Skin of body (tissue), 2 donors: ENCODE data around the gene ECE1. TPM values are rescaled to one million over a fixed set of nuclear protein-coding genes. Genes with fewer than 3 reads are reported as not detected.
A peak's percentile ranks its signal among the peaks of the same experiment; 100 is the strongest.
"Not testable (repeated sequence)": the region's sequence is repeated elsewhere in the genome, so short reads cannot be mapped to it uniquely, and the experiment has no call there.

Experiments
- DNase-seq: peaks from one replicate; lab custom pipeline; 2025; lab: John Stamatoyannopoulos, UW
- total RNA-seq: library from RNA; depleted of rRNA; stranded (reverse); fragments of >200 nt; gene quantifications from one replicate; pipeline ENCODE4 v1.2.3, GENCODE V29; 2014

Gene ECE1
- total RNA-seq, 1 donor from 2014 or later = 33.1 TPM

DNA sequence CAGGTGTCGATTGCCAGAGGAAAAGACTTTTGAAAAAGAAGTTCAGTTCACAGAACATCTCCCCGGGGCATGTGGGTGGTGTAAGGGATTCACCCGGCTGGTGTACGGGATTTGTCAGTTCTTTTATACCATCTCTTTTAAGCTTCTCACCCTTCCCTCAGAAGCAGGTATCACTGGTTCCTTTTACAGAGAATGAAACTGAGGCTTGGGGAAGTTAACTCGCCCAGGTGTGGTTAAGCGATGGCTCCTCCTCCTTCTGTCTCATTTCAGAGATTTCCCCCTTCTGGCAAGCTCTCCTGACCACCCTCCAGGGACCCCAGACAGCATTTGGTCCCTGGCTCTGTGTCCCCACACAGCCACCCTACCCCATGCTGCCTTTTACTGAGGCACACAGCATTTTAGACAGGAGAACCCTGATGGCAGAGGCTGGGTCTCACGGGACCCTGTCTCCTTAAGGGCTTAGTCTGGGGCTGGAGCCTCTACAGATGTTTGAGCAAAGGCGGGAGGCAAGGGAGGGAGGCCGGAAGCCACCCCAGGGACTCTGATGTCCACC lies 2.8 kb upstream of the ECE1 start:
- DNase-seq = no peak

DNA sequence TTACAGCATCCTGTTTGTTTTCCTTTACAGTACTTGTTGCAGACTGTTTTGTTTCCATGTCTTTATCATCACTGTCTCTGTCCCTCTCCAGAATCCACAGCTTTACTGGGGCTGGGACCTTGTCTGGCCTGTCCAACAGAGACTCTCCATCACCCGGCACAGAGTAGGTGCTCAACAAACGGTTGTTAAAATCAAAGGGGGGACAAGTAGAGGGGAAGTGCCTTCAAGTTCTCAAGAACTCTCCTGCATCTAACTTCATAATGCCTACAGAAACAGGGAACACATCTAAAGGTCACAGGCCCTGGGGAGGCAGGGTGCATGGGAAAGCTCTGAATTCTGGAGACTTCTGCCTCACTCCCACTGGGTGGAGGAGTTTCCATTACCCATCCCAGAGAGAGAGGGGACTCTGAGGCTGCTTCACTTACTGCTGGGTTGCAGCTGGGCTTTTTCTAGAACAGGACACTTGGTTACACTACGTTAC lies 2.3 kb upstream of the ECE1 start:
- no peak for DNase-seq

DNA sequence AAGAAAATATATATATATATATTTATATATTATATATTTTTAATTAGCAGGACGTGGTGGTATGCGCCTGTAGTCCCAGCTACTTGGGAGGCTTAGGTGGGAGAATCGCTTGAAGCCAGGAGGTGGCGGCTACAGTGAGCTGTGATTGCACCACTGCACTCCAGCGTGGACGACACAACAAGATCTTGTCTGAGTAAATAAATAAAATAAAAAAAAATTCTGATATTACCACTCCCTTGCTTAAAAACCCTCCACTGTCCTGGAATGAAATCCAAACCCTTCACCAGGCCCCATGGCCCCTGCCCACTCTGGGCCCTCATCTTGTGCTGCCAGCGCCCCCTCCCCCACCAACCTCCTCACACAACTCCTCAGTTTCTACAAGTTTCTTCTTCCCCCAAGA lies 1.7 kb upstream of the ECE1 start:
- DNase-seq = no peak

DNA sequence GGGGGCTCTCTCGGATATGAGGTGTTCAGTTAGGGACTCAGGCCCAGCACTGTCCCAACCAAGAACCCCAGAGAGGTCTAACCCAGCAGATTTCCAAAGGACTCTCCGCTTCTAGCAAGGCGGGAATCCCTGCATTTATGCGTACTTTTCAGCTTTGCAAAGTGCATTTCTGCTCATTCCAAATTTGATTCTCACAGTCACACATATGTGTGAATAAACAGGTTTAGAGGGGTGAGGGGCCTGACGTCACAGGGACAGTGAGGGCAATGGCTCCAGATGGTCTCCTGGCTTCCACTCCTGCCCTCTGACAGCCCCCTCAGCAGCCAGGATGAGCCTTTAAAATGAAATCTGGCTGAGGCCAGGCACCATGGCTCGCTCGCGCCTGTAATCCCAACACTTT lies 921 bp upstream of the ECE1 start:
- DNase-seq = no peak

DNA sequence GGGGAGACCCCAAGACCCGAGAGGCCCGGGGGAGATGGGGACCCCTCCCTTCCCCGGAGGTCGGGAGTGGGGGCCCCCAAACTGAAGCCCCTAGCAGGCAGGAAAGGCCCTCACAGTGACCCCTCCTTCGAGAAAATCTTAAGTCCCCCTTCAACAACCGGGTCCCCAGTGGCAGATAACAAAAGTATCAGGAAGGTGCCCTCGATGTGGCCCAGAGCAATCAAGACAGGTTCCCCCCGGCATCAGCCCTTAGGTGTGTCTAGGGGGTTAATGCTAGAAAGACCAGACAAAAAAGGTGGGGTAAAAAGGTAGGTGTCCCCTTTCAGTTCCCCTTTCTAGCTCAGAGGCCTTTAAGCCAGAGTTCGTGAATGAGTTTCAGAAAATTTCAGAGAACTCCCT lies 282 bp upstream of the ECE1 start:
- no peak for DNase-seq

DNA sequence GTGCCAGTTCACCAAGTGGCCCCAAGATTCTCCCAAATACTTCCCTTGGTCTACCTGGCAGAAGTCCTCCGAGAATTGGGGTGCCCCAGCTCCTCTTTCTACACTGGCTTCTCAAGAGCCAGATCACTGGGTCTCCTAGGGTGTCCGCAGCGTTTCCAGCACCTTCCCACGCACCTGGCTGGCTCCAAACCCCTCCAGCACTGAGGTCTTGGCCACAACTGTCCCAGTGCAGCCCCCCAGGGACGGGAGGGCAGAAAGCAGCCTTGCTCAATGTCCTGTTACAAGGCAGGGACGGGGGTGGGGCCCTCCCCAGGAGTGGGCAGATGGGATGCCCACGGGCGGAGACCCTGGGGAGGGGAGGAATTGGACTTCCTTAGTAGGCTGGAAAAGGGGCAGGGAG lies 1.1 kb downstream of the ECE1 start:
- no peak for DNase-seq

DNA sequence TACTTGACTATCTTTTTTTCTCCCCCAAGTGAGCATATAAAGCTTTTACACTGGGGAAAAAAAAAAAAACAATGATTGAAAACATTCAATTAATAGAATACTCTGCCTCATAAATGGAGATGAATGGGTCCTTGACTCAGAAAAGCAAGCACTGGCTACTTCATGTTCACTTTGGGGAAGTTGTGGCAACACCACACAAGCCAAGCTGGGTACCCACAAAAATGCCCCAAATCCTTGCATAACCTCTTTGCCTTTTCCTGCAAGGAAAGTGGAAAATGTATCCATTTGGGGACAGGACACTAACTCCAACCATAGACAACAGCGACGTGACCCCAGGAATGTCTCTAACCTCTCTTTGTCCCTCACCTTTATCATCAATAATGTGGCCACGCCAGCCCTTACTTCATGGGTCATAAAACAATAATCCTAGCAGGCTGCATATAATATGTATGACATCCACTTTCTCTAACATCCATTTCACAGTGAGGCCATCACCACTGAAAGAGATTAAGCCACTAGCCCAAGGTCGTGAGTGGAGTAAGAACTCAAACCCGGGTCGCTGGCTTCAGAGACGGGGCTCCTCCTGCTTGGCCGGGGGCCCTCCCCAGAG lies 2.3 kb downstream of the ECE1 start:
- no peak for DNase-seq

DNA sequence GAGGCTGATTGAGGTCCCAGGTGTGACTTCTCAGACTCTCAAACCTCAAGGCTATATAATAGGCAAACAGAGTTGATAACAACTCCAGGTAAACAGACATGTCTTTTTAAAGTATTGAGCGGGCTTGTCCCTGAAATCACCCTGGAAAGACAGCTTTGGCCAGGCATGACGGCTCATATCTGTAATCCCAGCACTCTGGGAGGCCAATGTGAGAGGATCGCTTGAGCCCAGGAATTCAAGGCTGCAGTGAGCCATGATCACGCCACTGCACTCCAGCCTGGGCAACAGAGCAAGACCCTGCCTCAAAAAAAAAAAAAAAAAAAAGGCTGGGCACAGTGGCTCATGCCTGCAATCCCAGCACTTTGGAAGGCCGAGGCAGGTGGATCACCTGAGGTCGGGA lies 4.9 kb downstream of the ECE1 start:
- DNase-seq = not testable (repeated sequence)

DNA sequence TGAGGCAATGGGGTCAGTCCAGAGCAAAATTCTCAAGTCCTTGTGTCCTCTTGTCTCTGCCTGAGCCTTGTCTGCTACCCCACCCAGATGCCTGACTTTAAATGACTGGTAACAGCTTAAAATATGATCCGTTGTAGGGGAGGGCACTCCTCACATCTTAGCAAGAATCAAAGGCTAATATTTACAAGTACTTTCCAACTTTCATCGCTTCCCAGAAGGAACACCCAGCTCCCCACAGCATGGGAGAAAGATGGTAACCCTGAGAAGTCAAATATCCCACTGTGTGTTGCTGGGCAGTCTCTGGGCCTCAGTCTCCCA lies 5.2 kb downstream of the ECE1 start:
- no peak for DNase-seq

DNA sequence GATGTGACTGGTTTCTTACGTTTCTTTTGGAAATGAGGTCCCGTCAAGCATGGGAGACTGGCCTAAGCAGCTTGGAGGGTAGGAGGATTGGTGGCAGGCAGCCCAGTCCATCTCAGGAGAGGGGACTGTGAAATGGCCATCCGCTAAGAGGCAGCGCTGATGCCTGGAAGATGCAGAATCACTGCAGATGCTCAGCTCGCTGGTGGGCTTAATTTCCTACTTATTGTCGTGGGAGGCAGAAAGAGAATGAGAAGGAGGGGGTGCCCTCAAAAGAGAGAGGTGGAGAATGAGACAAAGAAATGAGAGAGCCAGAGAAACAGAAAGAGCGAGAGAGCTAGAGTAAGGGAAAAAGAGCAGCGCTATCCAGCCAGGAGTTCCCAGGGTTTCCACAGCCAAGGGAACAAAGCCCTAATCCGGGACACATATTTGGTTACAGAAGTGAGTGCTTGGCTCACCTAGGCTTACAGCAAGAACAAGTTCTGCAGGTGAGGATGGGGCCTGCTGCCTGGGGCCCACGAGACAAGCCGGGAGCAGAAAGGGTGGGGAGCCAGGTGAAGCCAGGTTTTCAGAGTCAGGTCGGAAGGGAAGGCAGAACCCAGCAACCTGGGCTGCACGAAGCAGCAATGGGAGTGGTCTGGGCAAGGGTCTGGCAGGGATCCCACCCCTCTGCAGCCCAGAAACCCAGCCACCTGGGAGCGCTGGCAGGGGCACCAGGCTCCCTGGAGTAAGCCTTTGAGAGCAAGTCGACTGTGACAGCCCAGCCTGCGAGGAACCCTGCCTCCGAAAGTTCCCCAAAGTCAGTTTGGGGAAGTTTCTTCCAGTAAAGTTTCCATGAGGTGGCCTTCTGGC lies 5.8 kb downstream of the ECE1 start:
- no peak for DNase-seq

DNA sequence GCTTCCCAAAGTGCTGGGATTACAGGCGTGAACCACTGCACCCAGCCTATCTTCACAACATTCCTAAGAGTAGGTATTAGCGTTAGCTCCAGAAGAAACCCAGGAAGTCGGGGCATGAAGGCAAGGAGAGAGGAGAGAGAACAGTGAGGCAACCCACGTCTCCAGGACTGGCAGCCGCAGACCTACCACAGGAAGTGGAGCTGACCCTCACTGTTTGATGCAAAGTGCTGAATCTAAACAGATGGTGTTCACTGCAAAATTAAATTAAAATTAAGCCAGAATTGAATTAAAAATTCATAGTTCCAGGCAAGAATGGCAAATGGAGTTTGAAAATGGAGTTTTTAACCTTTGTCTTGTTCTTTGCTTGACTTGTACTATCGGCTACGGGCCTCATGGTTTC lies 6.7 kb downstream of the ECE1 start:
- DNase-seq = no peak

DNA sequence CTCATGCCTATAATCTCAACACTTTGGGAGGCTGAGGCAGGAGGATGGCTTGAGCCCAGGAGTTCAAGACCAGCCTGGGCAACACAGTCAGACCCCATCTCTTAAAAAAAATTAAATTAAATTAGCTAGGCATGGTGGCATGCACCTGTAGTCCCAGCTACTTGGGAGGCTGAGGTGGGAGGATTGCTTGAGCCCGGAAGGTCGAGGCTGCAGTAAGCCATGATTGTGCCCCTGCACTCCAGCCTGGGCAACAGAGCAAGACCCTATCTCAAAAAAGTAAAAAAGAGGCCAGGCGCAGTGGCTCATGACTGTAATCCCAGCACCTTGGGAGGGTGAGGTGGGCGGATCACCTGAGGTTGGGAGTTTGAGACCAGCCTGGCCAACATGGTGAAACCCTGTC lies 8.2 kb downstream of the ECE1 start:
- DNase-seq = not testable (repeated sequence)

DNA sequence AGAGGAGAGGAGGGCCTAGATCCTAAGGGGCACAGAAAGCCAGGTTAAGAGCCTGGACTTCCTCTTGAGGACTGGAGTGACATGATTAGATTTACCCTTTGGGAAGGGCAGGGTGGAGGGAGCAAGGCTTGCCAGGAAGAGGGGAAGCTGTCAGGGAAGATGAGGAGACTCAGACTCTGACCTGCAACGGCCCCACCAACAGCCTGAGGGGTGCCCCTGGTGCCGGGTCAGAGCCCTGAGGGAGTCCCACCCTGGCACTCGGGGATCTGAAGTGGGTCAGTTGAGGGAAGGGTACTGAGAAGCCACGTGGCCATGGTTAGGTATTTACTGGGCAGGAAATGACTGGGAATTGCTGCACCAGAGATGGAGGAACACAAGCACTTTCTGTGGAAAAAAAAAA lies 9.8 kb downstream of the ECE1 start:
- DNase-seq = no peak

DNA sequence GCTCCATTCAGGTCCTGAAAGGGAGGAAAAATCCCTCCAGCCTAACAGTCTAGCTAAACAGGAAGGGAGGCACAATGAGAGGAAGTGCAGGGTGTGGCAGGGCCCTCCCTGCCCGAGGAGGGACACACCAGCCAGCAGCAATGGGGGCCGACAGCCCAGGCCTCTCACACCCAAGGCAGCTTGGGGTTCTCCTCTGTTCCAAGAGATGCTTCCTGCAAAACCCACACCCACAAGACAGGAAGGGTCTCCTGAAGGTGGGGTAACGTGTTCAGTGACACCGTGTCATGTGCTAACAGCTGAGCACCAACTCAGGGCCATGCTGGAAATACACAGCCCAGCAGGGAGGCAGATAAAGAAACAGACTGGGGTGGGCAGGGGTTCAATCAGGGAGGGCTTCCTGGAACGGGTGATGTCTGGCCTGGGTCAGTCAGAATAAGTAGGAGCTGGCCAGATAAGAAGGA lies 10.2 kb downstream of the ECE1 start:
- peak; percentile 33 for DNase-seq

DNA sequence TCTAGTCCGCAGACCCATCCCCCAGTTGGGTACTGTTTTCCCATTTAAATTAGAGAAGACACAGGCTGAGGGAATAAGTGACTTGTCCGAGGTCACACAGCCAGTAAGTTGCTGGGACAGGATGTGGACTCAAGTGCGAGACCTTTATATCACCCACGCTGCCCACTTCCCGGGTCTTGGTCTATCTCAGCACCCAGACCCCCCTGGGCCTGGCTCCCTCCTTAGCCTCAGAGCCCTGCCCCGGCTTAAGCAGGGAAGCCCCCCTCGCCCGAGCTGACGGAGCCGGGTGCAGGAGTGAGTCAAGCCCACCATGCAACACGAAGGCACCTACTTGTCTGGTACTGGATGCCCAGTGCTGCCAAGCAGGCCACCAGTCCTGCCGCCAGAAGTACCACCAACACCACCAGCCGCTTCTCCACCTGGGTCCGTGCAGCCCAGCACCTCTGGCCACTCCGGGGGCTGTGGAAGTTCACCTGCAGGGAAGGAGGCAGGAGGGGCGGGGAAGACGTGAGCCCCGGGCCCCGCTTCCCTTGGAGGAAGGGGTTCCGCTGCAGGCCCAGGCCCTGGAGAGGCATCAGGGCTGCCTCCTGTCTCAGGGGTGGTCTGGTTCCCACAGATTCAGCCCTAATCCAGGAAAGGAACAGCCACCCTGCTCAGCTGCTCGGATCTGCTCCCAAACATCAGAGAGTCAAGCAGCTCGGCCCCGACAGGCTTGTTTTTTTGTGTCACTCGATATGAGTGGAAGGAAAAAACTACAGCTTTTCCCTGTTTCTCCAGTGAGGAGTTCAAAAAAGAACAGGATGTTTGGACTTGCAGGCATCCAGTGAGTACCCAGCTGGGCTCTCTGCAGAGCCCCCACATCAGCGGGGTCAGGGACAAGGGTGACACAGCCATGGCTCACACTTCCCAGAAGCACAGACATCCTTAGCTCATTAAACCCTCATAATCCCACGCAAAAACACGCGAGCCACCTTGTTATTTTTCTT lies 11.1 kb downstream of the ECE1 start:
- no peak for DNase-seq

DNA sequence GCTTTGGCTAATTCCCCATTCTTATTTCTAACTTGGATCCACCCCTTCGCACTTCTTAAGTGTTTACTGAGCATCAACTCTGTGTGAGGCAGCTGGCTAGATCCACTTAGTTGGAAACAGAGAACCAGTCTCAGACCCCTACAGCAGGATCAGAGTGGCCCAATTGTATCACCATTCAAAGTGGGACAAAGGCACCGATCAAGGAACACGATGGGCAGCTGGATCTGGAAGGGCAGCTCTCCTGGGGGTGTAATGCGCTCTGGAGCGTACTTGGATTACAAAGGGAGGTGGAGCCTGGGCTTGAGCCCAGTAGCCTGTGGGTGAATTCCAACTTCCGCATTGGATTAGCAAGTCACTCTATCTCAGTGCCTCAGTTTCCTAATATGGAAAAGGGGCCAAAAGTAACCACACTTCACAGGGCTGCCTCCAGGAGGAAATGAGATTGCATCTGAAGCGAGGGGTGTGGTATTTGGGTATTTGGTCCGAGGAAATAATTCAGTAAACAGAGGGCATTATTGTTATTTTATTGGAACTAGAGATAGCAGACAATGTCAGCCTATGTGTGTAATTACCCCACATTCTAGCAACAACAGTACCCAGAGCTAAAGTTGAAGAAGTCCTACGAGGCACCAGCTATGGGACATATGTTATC lies 11.9 kb downstream of the ECE1 start:
- no peak for DNase-seq

DNA sequence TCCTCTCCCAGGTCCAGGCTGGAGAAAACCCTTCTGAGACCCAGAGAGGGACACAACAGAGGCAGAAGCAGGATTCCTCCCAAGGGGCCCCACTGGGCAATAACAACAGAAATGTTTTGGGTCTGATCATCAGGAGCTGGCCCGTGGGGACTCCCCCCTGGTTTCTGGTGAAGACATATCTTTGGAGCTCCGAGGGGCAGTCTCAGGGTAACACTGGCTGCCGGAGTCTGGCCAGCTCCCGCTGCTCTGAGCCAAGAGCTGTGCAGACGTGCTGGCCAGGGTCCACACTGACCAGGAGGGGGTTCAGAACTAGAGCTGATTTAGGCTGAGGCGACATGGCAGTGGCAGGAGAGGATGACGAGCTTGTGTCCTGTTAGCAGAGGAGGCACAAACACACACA lies 13.1 kb downstream of the ECE1 start:
- no peak for DNase-seq

DNA sequence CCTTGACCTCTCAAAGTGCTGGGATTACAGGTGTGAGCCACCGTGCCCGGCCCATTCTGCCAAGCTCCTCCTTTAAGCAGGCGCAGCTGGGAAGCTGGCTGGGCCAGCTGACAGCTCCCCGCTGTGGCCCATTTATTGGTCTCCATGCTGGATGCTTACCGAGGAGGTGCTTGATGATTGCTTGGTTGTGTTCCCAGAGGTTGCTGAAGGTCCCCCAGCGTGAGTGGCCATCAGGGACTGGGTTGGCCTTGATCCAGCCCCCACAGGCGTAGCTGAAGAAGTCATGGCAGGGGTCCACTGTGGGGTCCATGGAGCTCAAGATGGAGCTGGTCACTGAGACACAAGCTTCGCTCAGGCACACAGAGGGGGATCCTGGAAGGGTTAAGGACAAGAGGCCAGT lies 17.7 kb downstream of the ECE1 start:
- DNase-seq = no peak

DNA sequence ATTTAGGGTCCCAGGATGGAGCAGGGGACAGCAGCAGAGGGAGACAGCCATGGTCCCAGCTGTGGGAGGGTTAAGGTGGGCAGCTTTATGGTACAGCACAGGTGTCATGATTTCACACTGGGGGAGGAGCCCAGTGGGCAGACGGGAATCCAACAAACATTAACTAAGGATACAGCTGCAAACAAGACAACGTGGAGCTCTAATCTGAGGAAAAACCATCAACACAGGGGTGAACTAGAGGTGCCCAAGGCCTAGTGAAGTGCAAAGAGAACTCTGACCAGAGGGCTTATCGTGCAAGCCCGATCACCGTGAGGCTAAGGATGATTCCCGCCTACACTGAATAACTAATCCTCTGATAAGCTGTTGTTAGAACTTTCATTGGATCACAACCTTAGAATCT lies 18.7 kb downstream of the ECE1 start:
- DNase-seq = no peak

DNA sequence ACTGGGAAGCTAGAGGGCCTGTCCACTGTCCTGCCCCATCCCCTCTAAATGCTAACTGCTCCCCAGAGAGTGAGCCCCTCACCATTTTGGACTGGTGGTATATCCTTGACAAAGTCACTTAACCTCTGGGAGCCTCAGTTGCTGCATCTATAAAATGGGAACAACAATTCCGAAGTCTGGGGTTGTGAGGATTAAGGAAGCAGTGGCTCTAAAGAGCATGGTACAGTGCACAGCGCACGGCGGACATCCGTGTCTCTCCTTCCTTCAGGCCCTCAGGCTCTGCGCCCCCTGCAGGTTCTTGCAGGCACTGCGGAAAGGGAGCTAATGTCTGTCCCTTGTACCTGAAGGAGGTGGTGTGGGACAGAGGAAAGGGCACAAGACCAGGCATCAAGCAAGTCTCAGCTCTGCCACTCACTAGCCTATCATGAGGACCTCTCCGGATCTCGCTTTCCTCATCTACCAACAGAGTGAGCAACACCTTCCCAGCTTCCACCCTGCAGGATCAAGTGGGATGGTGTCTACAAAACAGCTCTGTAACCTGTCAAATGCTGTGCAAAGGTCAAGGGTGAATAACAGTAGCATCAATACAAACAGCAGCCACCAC lies 20.1 kb downstream of the ECE1 start:
- no peak for DNase-seq
